ENCODE data around the gene TATDN2.
"Not testable (repeated sequence)": the region's sequence is repeated elsewhere in the genome, so short reads cannot be mapped to it uniquely, and the experiment has no call there.

Gene TATDN2

DNA sequence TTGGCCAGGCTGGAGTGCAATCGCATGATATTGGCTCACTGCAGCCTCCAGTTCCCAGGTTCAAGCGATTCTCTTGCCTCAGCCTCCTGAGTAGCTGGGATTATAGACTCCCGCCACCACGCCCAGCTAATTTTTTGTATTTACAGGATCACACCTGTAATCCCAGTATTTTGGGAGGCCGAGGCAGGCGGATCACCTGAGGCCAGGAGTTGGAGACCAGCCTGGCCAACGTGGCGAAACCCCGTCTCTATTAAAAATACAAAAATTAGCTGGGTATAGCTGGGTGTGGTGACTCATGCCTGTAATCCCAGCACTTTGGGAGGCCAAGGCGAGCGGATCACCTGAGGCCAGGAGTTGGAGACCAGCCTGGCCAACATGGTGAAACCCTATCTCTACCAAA lies 24.2 kb downstream of the TATDN2 start:
- not testable (repeated sequence) for DNase-seq

DNA sequence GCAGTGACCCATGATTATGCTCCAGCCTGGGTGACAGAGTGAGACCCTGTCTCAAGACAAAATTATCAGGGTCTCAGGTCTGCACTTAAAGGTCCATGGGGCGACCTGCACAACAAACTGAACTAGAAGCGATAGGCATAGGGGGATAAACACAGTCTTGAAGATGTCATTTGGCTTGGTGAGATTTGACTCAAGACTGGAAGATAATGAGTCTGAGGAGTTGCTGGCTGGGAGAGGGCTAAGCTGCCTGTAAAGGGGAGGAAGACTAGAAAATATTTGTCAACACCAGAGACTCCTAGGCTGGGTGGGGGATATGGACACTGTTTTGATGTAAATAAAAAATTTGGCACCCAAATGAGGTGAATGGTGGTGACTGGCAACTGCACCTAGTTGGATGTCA lies 24.7 kb downstream of the TATDN2 start:
- DNase-seq, result no peak

DNA sequence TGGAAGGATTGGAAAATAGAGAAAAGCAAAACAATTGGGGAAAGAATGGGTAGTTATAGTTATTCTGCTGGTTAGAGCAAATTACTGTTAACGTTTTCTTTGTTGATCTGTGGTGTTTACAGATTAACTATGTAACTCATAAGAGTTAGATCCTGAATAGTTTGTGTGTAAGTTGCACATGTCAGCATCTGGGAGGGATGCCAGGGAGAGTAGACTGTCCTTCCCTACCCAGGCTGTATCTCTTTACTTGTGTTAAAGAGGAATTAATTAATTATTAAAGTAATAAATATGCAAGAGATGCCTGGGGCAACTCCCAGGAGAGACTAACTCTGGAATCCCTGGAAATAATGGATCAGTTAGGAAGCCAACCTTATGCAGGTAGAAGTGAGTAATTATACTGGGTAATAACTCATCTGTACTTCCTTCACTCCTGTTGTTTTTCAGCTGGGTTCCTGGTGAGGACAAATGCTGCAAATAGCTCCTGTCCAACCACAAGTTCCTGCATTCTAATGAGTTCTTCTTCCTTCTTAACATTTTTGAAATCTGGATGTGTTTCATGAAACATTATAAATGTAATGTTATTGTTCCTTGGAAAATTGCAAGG lies 25.5 kb downstream of the TATDN2 start:
- no peak for DNase-seq

DNA sequence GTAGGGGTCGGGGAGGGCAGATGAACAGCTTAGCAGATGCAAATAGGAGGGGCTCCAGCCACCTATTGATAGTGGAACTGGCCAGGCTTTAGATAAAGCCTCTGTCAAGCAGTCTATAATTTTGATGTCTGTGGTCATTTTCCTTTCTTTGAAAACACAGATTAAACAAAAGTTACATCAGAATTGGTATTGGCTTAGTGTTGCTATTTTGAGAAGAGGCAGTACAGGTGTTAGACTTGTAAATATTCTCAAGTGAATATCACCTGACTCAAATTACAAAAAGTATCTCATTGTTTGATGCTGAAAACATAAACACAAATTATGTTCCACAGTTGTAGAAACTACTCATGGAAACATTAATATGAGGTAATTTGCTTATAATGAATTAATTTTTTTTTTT lies 26.3 kb downstream of the TATDN2 start:
- DNase-seq, result no peak

DNA sequence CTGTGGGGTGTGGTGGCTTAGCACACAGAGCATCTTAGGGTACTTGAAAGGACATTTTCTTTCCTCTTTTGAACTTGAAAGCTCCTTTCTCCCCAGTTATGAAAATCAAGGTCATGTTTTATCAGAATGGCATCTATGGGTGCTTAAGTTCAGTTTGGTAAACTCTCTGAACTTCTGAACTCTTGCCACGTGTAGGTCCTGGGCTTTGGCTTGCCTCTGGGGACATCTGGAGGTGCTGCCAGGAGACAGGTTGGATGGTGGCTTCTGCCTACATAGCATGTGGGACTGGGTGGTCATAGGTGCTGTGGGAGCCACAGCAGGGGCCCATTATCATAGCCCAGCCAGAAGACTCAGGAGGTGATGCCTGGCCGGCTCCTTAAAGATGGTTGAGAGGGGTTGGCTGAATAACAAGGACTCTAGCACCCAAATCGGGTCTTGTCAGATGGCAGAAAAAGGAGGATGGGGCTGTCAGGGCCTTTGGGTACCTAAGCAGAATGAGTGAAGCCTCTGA lies 28.9 kb downstream of the TATDN2 start:
- DNase-seq, result no peak

DNA sequence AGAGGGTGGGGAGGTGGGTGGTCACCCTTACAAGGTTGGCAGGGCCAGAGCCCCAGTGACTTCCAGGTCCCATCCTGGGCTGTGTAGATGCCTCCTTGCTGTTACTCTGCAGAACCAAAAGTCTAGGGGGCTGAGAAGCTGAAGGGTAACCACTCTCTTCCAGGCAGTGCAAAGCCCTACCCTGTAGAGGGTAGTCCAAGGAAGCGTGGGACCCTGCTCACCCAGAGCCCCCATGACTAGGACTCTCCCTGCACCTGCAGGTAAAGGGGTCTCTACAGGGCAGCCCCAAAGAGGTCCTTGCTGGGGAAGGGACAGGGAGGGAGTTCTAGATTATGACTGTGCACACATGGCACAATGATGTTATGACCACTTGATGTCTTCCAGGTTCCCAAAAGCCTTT lies 30.2 kb downstream of the TATDN2 start:
- no peak for DNase-seq

GRCh38 chr3:10279384-10280176 lies 31.3 kb downstream of the TATDN2 start:
- no peak for DNase-seq

GRCh38 chr3:10280177-10280529 lies 31.9 kb downstream of the TATDN2 start:
- DNase-seq, result no peak

DNA sequence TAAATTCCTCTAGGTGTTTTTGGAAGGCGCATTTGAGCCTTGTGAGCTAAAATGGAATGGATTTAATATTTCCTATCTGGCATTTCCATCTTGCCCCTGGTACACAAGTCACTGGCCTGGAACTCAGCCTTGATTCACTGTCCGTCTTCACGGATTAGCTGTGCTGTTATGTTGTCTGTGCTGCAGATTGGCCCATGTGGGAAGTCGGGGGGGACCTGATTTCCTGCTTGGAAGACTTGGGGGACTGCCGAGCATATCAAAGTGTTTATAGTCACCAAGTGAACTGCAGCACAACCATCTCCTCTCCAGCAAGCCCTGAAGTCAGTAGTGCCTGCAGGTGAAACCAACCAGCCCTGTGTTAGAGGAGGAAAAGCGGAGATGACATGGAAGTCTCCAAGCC lies 32.3 kb downstream of the TATDN2 start:
- no peak for DNase-seq

DNA sequence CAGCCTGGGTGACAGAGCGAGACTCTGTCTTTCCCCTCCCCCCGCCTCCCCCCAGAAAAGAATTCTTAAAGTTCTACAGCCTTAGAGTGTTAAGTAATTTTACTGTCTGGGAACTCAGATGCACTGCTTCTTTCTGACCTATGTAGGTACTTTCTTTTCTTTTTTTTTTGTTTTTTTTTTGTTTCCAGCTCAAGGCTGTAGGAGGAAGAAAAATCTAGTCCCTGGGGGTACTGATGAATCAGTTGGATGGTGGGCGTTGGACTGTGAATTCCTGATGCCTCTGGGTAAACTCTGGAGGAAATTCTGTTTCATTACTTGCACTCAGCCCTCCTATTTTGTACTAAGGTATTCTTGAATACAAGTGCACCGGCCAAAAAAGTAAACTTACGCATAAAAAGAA lies 33.7 kb downstream of the TATDN2 start:
- peak; percentile 3 for DNase-seq

- peak; percentile 90 for DNase-seq
Measured at GRCh38 chr3:10283638-10284037, 35.4 kb downstream of the TATDN2 start.

DNA sequence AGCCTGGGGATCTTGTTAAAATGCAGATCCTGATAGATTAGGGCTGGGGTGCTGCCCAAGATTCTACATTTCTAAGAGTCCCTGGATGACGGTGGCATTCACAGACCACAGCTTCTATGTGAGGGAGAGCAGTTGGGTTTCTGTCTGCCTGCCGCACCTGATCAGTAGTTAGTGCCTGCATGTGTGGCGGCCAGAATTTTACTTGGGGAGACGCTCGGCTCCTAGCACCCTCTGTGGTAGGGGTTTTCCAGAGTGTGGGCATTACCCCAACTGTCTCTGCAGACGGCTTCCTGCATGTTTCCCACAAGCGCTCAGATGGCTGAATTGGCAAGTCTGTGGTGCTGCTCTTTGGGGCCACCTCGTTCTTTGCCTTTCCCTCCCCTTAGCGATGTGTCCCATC lies 36.2 kb downstream of the TATDN2 start:
- DNase-seq, result no peak

- DNase-seq, result no peak
Measured at GRCh38 chr3:10285272-10286132, 37.2 kb downstream of the TATDN2 start.

DNA sequence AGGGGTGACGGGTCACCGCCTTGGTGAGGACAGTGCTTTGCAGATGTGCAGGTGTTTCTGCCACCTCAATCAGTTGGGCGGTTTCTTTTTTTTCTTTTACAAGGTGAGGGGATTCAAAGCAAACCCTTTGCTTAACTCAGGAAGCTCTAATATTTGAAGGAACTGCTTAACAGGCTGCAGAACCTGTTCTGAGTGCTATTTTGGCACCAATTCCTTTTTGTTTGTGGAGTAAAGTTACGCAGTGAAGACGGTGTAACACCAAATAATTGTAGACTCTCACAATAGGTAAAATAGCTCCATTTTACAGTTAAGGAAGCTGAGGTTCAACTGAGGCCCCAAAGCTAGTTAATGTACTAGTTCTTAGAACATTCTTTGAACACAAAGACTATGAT lies 37.9 kb downstream of the TATDN2 start:
- no peak for DNase-seq

- DNase-seq, result no peak
Measured at GRCh38 chr3:10286596-10287295, 38.5 kb downstream of the TATDN2 start.

- no peak for DNase-seq
Measured at GRCh38 chr3:10287936-10288574, 39.8 kb downstream of the TATDN2 start.

DNA sequence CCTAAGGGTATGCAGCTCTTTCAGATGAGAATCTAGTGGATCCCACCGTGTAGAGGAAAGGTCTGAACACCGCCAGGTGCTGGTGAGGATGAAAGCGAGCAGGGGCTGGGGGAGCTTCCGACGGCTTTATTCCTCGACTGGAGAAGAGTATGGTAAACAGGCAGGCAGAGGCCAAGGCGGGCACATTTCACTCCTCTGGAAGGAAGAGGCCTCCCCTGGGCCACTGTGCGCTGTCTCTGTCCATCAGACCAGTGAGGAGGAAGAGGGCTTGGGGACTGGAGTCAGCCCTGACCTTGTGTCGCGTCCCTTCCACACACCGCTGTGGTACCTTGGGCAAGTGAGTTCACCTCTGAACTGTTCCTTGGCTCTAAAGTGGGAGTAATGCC lies 40.3 kb downstream of the TATDN2 start:
- no peak for DNase-seq

DNA sequence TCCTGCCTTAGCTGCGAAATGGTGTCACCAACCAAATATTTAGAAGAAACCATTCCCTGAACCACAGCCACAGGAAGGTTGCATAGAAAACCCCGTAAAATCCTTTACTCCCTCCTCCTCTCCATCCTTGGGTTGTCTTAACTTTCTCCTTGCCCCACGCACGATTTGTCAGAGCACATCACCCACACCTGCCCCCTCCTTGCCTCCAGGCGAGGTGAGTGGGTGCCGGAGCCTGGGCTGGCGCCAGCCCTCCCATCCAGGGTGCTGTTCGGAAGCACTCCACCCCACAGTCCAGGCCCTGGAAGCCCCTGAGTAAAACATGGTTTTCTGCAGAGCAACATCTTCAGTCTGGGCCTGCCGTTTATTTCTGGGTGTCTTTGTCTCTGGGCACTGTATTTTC lies 40.8 kb downstream of the TATDN2 start:
- DNase-seq, result no peak

DNA sequence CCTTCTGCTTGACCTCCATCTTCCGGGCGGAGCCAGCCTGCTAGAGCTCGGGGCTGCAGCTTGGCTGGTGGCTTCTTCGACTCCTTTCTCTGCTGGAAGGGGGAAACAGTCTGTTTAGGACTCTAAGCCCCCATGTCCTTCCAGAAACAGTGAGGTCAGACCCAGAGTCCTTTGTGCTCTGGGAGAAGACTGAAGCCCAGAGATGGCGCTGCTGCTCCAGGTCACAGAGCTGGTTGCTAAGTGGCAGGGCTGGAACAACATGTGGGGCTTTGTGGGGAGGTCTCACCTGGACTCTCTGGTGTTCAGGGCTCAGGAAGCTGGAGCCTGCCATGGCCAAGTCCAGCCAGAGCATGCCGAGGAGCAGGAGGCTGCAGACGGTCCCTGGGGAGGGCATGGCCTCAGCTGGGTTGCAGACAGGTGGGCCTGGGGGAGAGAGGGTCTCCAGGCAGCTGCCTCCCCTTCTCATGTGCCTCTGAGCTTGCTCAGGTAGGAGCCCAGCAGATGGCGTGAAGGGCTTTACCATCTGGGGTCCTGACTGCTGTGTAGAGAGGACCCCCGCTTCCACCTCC lies 41.6 kb downstream of the TATDN2 start:
- DNase-seq, result peak; percentile 80

- DNase-seq, result peak; percentile 48
Measured at GRCh38 chr3:10290481-10291176, 42.4 kb downstream of the TATDN2 start.

- DNase-seq, result no peak
Measured at GRCh38 chr3:10291641-10292040, 43.4 kb downstream of the TATDN2 start.
